Stimulated activated CD4-positive, alpha-beta T cell treated with anti-CD3 and anti-CD28 coated beads, Interleukin-2, amount 100 ng/mL, for 48 hours (primary cell): Measurements from ENCODE around the gene C8G.

Experiments
- DNase-seq, 2 donors: peaks; one replicate each; pipeline ENCODE4 v3.0.0-alpha.2; 2020

Gene C8G

GRCh38 chr9:136970361-136970760 is 25.3 kb downstream of the C8G start:
- DNase-seq = no peak

- no peak for DNase-seq
Measured at GRCh38 chr9:136971746-136972145, 26.7 kb downstream of the C8G start.

- DNase-seq = no peak
Measured at GRCh38 chr9:136972335-136972734, 27.3 kb downstream of the C8G start.

GRCh38 chr9:136972743-136973142 is 27.7 kb downstream of the C8G start:
- DNase-seq = no peak

GRCh38 chr9:136973618-136974617 is 28.9 kb downstream of the C8G start:
- no peak for DNase-seq

- no peak for DNase-seq
Measured at GRCh38 chr9:136974817-136975535, 29.9 kb downstream of the C8G start.

- peak; percentile 35 to 44 for DNase-seq
Measured at GRCh38 chr9:136975644-136976043, 30.6 kb downstream of the C8G start.

GRCh38 chr9:136977223-136977622 is 32.2 kb downstream of the C8G start, which contains the start of gene PTGDS:
Gene PTGDS (plus strand): TSS chr9:136977504. CDS start chr9:136977579, 75 bp downstream.
- DNase-seq = no peak

GRCh38 chr9:136977649-136978072 is 32.6 kb downstream of the C8G start:
- no peak for DNase-seq

- peak; percentile 45 to 67 for DNase-seq
Measured at GRCh38 chr9:136978073-136978864, 33.2 kb downstream of the C8G start.

GRCh38 chr9:136978865-136979544 is 34.0 kb downstream of the C8G start:
- DNase-seq = no peak

- DNase-seq = no peak
Measured at GRCh38 chr9:136979769-136980587, 34.9 kb downstream of the C8G start.

- DNase-seq = no peak
Measured at GRCh38 chr9:136980669-136981478, 35.8 kb downstream of the C8G start.

GRCh38 chr9:136981588-136982231 is 36.7 kb downstream of the C8G start:
- no peak for DNase-seq

- DNase-seq = no peak
Measured at GRCh38 chr9:136982232-136983051, 37.4 kb downstream of the C8G start, which contains the start of gene LCNL1. Gene LCNL1 (plus strand): TSS chr9:136982993. CDS start chr9:136983587, 594 bp downstream.

- no peak for DNase-seq
Measured at GRCh38 chr9:136983167-136983566, 38.1 kb downstream of the C8G start.

GRCh38 chr9:136983656-136984314 is 38.7 kb downstream of the C8G start:
- no peak for DNase-seq

- no peak for DNase-seq
Measured at GRCh38 chr9:136984464-136985026, 39.5 kb downstream of the C8G start.
